ENCODE results near the gene SREBF1. TPM values are rescaled to one million over a fixed set of nuclear protein-coding genes. Genes with fewer than 3 reads are reported as not detected.

The SREBF1 gene
- total RNA-seq, 3 donors from 2014 or later: 161 to 179 (median 170) TPM

GRCh38 chr17:17783825-17784656 lies 52.7 kb downstream of the SREBF1 start:
- no peaks in the 10 kb centered on the region for H3K9me3 ChIP-seq
- H3K4me1 ChIP-seq (ENCODE audit: low read depth): peaks cover 21% of the 10 kb centered on the region
- ATAC-seq (peak; percentile 30), DNase-seq (peak; percentile 58 to 75 (median 59))
- H3K4me3 ChIP-seq: no peak overlapping the region
- no peak for TF ChIP-seq CTCF (IDR thresholded peaks at IDR 0.05)
- H3K36me3 ChIP-seq (ENCODE audit: low read depth): no peaks in the 10 kb centered on the region
- intact Hi-C loops (cut with DNase I, micrococcal nuclease): loop anchor here in 1 of 2 donors (10.0 kb wide), 1 partner anchor 99 kb away; the partner anchor contains the start of gene RAI1

- peak overlapping the region; percentile 11 for H3K4me3 ChIP-seq
- peak; percentile 79 to 81 (median 80) for DNase-seq
- H3K36me3 ChIP-seq (ENCODE audit: low read depth): no peaks in the 10 kb centered on the region
- no peaks in the 10 kb centered on the region for H3K9me3 ChIP-seq
- H3K4me1 ChIP-seq (ENCODE audit: low read depth): peaks cover 21% of the 10 kb centered on the region
- no peak for TF ChIP-seq CTCF (IDR thresholded peaks at IDR 0.05)
- peak; percentile 75 for ATAC-seq
- intact Hi-C loops (cut with DNase I, micrococcal nuclease): loop anchor here in 1 of 2 donors (10.0 kb wide), 1 partner anchor 98 kb away; the partner anchor contains the start of gene RAI1
These were observed 53.5 kb downstream of the SREBF1 start for GRCh38 chr17:17783116-17783824.

- DNase-seq (peak in 2 of 3 donors; percentile 43 to 59), ATAC-seq (peak; percentile 40)
- Histone ChIP-seq H3K4me3 (peak overlapping the region; percentile 11), H3K4me1 (ENCODE audit: low read depth) (peaks cover 21% of the 10 kb centered on the region), H3K36me3 (ENCODE audit: low read depth) (no peaks in the 10 kb centered on the region), H3K9me3 (no peaks in the 10 kb centered on the region)
- no peak for TF ChIP-seq CTCF (IDR thresholded peaks at IDR 0.05)
- intact Hi-C loops (cut with DNase I, micrococcal nuclease): loop anchor here in 1 of 2 donors (10.0 kb wide), 1 partner anchor 98 kb away; the partner anchor contains the start of gene RAI1
These were observed 54.2 kb downstream of the SREBF1 start for GRCh38 chr17:17782523-17783115.

GRCh38 chr17:17781591-17782496 lies 54.9 kb downstream of the SREBF1 start:
- Histone ChIP-seq H3K36me3 (ENCODE audit: low read depth) (no peaks in the 10 kb centered on the region), H3K4me1 (ENCODE audit: low read depth) (peaks cover 21% of the 10 kb centered on the region), H3K4me3 (no peak overlapping the region), H3K9me3 (no peaks in the 10 kb centered on the region)
- ATAC-seq (peak; percentile 40), DNase-seq (peak in 2 of 3 donors; percentile 61 to 74)
- TF ChIP-seq CTCF (IDR thresholded peaks at IDR 0.05): no peak
- intact Hi-C loops (cut with DNase I, micrococcal nuclease): loop anchor here in 1 of 2 donors (10.0 kb wide), 1 partner anchor 97 kb away; the partner anchor contains the start of gene RAI1
